HL-60/S4 treated with retinoic acid at 250 ng/mL for 4 days and 3 days (cell line): ENCODE measurements around the gene FRY.

ENCODE experiments used
- in situ Hi-C: fragments of 300-500 bp; cut with MboI; formaldehyde crosslinking; loops from 2 replicates; pipeline ENCODE4 v1.7.0; 2022; ENCODE audit warnings: low sequenced_read_pairs

Gene FRY

GRCh38 chr13:32298695-32299094 is 267.1 kb downstream of the FRY start:
- in situ Hi-C loops, result no loop called here

- in situ Hi-C loops, result no loop called here
These were observed 268.3 kb downstream of the FRY start for GRCh38 chr13:32299893-32300292.

- in situ Hi-C loops, result no loop called here
These were observed 268.8 kb downstream of the FRY start for GRCh38 chr13:32300406-32300805.

- in situ Hi-C loops, result no loop called here
These were observed 269.3 kb downstream of the FRY start for GRCh38 chr13:32300920-32301319.

GRCh38 chr13:32302461-32302860 is 270.9 kb downstream of the FRY start:
- in situ Hi-C loops, result no loop called here

- in situ Hi-C loops, result no loop called here
These were observed 274.1 kb downstream of the FRY start for GRCh38 chr13:32305646-32306045.

GRCh38 chr13:32309312-32310133 is 277.9 kb downstream of the FRY start:
- in situ Hi-C loops, result no loop called here

- in situ Hi-C loops, result no loop called here
These were observed 278.6 kb downstream of the FRY start for GRCh38 chr13:32310134-32310706.

GRCh38 chr13:32311188-32311897 is 279.8 kb downstream of the FRY start:
- in situ Hi-C loops, result no loop called here

- in situ Hi-C loops, result no loop called here
These were observed 283.0 kb downstream of the FRY start for GRCh38 chr13:32314271-32315237.

- in situ Hi-C loops, result no loop called here
These were observed 283.9 kb downstream of the FRY start, which contains the start of the genes BRCA2 and ZAR1L for GRCh38 chr13:32315238-32316027. BRCA2 (plus strand) TSS chr13:32315508; CDS start chr13:32316461, 953 bp downstream. ZAR1L (minus strand) TSS chr13:32315363; CDS start chr13:32311925, 3,438 bp downstream.

- in situ Hi-C loops, result no loop called here
These were observed 284.4 kb downstream of the FRY start for GRCh38 chr13:32316028-32316339.

- in situ Hi-C loops, result no loop called here
These were observed 284.9 kb downstream of the FRY start for GRCh38 chr13:32316501-32316900.

GRCh38 chr13:32317716-32318465 is 286.3 kb downstream of the FRY start:
- in situ Hi-C loops, result no loop called here

GRCh38 chr13:32320528-32320927 is 289.0 kb downstream of the FRY start:
- in situ Hi-C loops, result no loop called here

- in situ Hi-C loops, result no loop called here
These were observed 292.3 kb downstream of the FRY start for GRCh38 chr13:32323912-32324311.

GRCh38 chr13:32330441-32330840 is 298.9 kb downstream of the FRY start:
- in situ Hi-C loops, result no loop called here

- in situ Hi-C loops, result no loop called here
These were observed 303.1 kb downstream of the FRY start for GRCh38 chr13:32334671-32335070.

GRCh38 chr13:32340914-32341313 is 309.3 kb downstream of the FRY start:
- in situ Hi-C loops, result no loop called here
